ENCODE measurements around the gene PDIA4.
"Not testable (repeated sequence)": the region's sequence is repeated elsewhere in the genome, so short reads cannot be mapped to it uniquely, and the experiment has no call there.

PDIA4 gene

DNA sequence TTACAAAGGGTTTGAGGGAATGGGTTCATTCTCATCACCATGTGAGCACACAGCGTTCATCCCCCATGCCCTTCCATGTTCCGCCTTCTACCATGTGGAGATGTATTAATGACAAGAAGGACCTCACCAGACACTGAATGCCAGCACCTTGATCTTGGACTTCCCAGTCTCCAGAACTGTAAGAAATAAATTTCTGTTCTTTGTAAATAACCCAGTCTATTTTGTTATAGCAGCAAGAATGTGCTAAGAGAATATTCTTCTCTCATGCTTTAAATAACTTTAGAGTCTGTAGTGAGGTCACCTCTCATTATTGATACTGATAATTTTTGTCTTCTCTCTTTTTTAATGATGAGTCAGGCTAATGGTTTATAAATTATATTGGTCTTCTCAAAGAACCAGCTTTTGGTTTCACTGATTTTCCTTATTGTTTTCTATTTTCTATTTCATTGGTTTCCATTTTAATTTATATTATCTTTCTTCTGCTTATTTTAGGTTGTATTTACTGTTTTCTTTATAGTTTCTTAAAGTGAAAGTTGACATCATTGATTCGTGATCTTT is 3.1 kb upstream of the PDIA4 start:
- no peak for DNase-seq

- not testable (repeated sequence) for DNase-seq
Measured at GRCh38 chr7:149030439-149030838, 2.1 kb upstream of the PDIA4 start.

GRCh38 chr7:149027611-149028345 is 527 bp downstream of the PDIA4 start:
- no peak for DNase-seq

DNA sequence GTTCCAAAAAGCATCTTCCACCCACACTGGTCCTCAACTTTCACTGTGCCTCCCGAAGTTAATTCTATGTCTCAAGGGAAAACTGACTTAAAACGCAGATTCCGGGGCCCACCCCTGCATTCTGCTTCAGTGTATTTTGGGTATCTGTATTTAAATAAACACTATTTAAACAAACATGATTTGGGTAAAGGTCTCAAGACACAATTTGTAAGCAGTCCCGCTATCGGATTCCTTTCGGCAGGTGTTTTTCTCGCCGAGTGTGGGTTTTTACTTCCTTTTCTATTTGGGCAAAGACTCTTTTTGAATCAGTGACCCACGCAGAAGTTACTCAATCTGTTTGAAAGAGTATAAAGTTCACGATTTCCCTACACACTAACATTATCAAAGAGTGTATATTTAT is 1.2 kb downstream of the PDIA4 start:
- no peak for DNase-seq

DNA sequence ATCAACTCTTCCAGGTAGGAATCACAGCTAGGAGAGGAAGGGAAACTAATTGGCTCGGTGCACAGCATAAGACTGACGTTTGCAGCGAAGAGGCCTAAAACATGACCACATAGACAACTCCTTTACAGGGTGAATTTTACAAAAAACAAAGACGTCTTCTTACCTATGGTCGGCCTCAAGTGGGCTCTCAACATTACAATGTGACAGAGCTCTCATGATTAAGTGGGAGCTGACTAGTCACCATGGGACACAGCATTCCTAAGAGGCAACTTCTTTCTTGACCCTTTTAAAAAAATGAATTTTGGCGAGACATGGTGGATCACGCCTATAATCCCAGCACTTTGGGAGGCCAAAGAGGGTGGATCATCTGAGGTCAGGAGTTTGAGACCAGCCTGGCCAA is 4.6 kb downstream of the PDIA4 start:
- DNase-seq: no peak

- DNase-seq: no peak
Measured at GRCh38 chr7:149022756-149023360, 5.4 kb downstream of the PDIA4 start.

DNA sequence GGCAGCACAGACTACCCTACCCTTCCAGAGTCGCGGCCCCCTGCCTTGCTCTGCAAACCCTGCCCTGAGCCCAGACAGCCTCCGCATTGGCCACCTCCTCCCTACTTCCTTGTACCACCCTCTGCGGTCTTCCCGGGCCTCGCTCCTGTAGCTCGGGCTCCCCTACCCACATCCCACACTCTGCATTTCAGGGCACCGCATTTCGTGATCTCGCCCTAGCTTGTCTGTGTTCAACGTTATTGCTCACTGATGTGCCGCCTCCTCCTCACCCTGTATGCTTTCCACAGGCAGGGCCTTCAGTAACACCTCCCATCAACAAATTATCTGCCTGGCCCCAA is 6.6 kb downstream of the PDIA4 start:
- DNase-seq: no peak

- DNase-seq: no peak
Measured at GRCh38 chr7:149020483-149020882, 7.8 kb downstream of the PDIA4 start.

- no peak for DNase-seq
Measured at GRCh38 chr7:149016876-149017275, 11.4 kb downstream of the PDIA4 start.

GRCh38 chr7:149014309-149014708 is 14.0 kb downstream of the PDIA4 start:
- DNase-seq: no peak

- DNase-seq: no peak
Measured at GRCh38 chr7:149013876-149014275, 14.4 kb downstream of the PDIA4 start.

GRCh38 chr7:149012730-149013129 is 15.6 kb downstream of the PDIA4 start:
- not testable (repeated sequence) for DNase-seq

GRCh38 chr7:149011491-149011890 is 16.8 kb downstream of the PDIA4 start:
- DNase-seq: no peak

DNA sequence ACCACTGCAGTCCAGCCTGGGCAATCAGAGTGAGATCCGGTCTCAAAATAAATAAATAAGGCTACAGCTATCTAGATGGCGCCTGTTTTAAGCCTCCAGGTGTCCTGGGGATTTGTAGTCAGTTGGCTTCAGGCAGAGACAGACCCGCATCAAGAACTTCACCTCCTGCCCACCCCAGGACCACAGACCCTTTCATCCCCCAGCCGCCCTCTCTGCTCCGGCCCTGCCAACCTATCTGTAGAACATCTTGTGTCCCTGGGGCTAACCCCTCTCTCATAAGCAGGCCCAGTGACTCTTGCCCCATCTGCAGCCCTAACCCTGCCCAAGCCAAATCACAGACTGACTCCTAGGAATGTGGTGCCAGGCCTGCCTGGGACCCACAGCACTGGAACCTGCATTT is 17.9 kb downstream of the PDIA4 start:
- no peak for DNase-seq

GRCh38 chr7:149009527-149009926 is 18.8 kb downstream of the PDIA4 start:
- DNase-seq: no peak

DNA sequence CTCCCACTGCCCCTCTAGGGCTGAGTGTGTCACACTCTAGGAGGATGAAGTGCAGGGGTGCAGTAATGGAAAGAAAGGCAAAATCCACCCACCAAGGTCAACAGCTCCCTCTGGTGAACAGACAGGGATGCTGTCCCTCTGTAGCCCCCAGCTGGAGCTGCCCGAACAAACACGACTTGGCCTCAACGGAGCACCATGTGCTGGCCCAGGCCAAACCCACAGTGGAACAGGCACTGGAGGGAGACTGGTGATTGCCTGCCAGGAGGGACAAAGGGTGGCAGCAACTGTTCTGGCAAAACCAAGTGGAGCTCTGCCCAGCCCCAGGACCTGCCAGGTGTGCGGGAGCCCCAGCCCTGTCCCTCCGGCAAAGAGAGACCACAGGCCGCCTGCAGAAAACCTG is 20.7 kb downstream of the PDIA4 start:
- no peak for DNase-seq

- no peak for DNase-seq
Measured at GRCh38 chr7:149007146-149007545, 21.2 kb downstream of the PDIA4 start.

DNA sequence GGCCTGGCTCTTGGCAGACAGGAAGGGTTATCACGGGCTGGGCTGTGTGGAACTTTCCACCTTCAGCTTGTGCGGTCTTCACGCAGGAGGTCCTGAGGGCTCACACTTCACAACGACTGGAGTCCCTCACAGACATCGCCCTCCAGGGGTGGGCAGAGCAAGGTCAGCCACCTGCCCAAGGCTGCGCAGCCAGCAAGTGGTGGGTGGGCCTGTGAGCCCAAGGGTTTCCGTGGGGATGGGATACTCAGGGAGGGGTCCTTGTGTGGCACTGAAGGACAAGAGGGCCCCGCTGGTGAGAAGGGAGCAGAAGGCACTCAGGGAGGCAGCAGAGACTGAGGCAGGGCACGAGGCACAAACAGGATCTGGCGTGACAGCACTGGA is 22.0 kb downstream of the PDIA4 start:
- DNase-seq: no peak

DNA sequence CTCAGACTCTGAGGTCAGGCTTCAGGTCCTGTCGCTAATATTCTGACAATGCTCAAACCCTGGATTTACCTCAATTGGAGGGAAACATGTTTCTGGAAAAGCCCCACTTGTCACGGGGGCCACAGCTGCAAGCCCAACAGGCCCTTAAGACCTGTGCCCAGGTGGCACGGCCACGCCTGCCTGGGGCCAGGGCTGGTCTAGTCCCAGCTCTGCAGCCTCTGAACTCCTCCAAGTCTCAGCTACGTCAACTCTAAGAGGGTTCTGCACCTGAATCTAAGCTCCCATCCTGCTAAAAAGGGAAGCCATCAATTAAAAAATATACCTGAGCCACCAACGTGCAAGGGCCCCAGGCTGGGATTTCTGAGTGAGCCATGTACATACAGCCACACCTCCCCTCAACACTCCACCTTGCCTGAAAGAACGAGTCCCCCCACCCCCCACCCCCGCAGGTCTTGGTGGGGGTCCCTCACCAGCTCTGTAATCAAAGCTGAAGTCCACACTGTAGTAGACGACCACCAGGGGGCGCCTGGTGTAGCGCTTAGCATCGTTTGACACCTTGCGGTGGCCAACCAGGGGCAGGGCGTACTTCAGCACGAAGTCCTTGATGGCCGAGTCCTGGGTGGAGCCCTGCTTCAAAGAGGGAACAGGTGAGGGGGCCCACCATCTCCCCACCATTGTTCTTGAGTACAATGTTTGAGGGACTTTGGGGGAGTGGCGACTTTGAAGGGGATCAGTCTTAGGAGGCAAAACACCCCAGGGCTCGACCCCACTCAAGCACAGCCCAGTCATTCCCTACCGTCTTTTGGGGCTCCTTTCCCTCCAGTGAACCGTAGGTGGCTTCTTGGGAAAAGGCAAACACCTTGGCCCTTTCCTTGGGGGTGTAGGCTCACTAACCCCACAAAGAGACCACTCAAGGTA is 22.6 kb downstream of the PDIA4 start:
- DNase-seq: peak; percentile 92

GRCh38 chr7:149004405-149005370 is 23.6 kb downstream of the PDIA4 start:
- no peak for DNase-seq

- no peak for DNase-seq
Measured at GRCh38 chr7:149003560-149004305, 24.6 kb downstream of the PDIA4 start.

DNA sequence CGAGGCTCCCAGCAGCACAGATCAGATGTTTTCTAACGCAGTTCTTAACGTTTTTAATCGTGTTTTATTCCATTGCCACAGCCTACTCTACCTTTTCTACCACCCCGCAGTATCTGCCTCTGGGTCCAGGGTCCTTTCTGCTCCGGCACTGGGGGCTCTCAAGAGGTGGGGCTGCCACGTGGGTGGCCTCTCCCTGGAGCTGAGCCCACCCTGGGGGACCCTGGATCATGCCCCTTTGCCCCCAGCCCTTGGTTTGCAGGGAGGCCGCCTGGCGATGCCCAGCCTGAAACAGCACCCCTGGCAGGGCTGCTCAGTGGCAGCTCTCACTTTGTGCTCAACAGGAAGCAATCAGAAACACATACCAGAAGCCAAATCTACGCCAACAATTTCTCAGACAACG is 25.3 kb downstream of the PDIA4 start:
- no peak for DNase-seq
